ENCODE results near the gene RFWD3. TPM values are rescaled to one million over a fixed set of nuclear protein-coding genes. Genes with fewer than 3 reads are reported as not detected.

The RFWD3 gene
- total RNA-seq, 4 donors from 2014 or later, result 3.6 to 27.6 (median 20.0) TPM

- intact Hi-C loops (cut with DNase I; ENCODE audit: low total_unique reads), result no loop called here
- TF ChIP-seq POLR2A (IDR thresholded peaks at IDR 0.05) (no peak), CTCF (IDR thresholded peaks at IDR 0.05) (no peak)
These were observed 73.8 kb downstream of the RFWD3 start for GRCh38 chr16:74592847-74593246.

GRCh38 chr16:74591876-74592650 lies 74.6 kb downstream of the RFWD3 start:
- no peak for DNase-seq
- intact Hi-C loops (cut with DNase I; ENCODE audit: low total_unique reads), result no loop called here
- H3K27me3 ChIP-seq, result no peaks in the 10 kb centered on the region
- no peaks in the 10 kb centered on the region for H3K4me1 ChIP-seq
- no peaks in the 10 kb centered on the region for H3K36me3 ChIP-seq
- H3K27ac ChIP-seq, result no peak overlapping the region
- H3K9me3 ChIP-seq, result no peaks in the 10 kb centered on the region
- no peak for TF ChIP-seq POLR2A (IDR thresholded peaks at IDR 0.05)
- no peak for TF ChIP-seq CTCF (IDR thresholded peaks at IDR 0.05)
- H3K4me3 ChIP-seq, result no peak overlapping the region

More at GRCh38 chr16:74592847-74593246, 73.8 kb downstream of the RFWD3 start:
- Histone ChIP-seq H3K4me3 (no peak overlapping the region), H3K4me1 (no peaks in the 10 kb centered on the region), H3K27ac (no peak overlapping the region), H3K9me3 (no peaks in the 10 kb centered on the region), H3K36me3 (no peaks in the 10 kb centered on the region), H3K27me3 (no peaks in the 10 kb centered on the region)
- DNase-seq, result no peak

GRCh38 chr16:74586948-74587347 lies 79.7 kb downstream of the RFWD3 start:
- intact Hi-C loops (cut with DNase I; ENCODE audit: low total_unique reads), result no loop called here
- no peak for DNase-seq
- Histone ChIP-seq H3K9me3 (no peaks in the 10 kb centered on the region), H3K36me3 (no peaks in the 10 kb centered on the region), H3K27ac (no peak overlapping the region), H3K27me3 (no peaks in the 10 kb centered on the region), H3K4me3 (no peak overlapping the region), H3K4me1 (no peaks in the 10 kb centered on the region)
- TF ChIP-seq CTCF (IDR thresholded peaks at IDR 0.05) (no peak), POLR2A (IDR thresholded peaks at IDR 0.05) (no peak)

GRCh38 chr16:74585846-74586443 lies 80.7 kb downstream of the RFWD3 start:
- Histone ChIP-seq H3K27me3 (no peaks in the 10 kb centered on the region), H3K36me3 (no peaks in the 10 kb centered on the region), H3K9me3 (no peaks in the 10 kb centered on the region), H3K27ac (no peak overlapping the region), H3K4me1 (no peaks in the 10 kb centered on the region), H3K4me3 (no peak overlapping the region)
- no peak for TF ChIP-seq POLR2A (IDR thresholded peaks at IDR 0.05)
- no peak for TF ChIP-seq CTCF (IDR thresholded peaks at IDR 0.05)
- no peak for DNase-seq
- intact Hi-C loops (cut with DNase I; ENCODE audit: low total_unique reads), result no loop called here

- TF ChIP-seq POLR2A (IDR thresholded peaks at IDR 0.05) (no peak), CTCF (IDR thresholded peaks at IDR 0.05) (no peak)
These were observed 82.6 kb downstream of the RFWD3 start for GRCh38 chr16:74583926-74584666.

More at GRCh38 chr16:74583926-74584666, 82.6 kb downstream of the RFWD3 start:
- Histone ChIP-seq H3K9me3 (no peaks in the 10 kb centered on the region), H3K27ac (no peak overlapping the region), H3K4me1 (no peaks in the 10 kb centered on the region), H3K4me3 (no peak overlapping the region), H3K27me3 (no peaks in the 10 kb centered on the region), H3K36me3 (no peaks in the 10 kb centered on the region)
- DNase-seq, result no peak
- intact Hi-C loops (cut with DNase I; ENCODE audit: low total_unique reads), result no loop called here
